Measurements from ENCODE around the gene CCDC142. TPM values are rescaled to one million over a fixed set of nuclear protein-coding genes. Genes with fewer than 3 reads are reported as not detected.

Gene CCDC142
- total and polyA plus RNA-seq, 4 experiments from 2014 or later, result 3.6 to 67.6 (median 37.1) TPM

DNA sequence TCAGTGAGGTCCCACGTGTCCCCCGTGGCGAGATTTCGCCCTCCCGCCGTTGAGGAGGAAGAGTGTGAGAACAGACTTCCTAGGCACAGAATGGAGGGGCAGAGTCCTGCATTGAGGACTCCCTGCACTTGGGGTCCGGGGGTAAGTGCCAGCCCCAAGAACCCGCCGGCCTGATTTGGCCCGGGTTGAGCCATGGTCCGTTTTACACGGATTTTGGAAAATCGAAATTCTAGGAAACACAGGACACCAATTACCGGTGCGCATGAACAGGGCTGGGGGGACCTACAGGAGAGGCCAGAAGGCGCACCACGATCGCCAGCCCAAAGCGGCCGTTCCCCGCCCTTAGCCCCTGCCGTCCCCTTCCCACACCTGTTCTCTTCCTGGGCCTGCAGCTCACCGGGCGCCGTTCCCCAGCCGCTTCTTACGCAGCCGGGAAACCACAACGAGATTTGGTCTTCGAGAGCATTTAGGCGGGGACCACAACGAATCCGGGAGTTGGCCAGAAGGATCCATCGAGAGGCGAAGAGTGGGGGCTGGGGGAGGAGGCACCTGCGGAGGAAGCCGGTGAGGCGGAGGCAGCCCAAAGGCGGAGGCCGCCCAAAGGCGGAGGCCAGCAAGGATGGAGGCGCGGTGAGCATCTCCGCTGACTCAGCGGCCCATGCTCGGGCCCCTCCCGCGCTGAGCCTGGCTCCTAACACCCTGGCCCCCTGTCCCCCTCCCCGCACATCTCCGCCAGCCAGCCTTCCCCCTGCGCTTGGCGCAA is 31.0 kb upstream of the CCDC142 start:
- ChIA-PET CTCF (ENCODE audit: partially characterized antibody) (interaction anchor here (1.3 kb wide), 1 partner anchor 12 kb away, joined by 3 read pairs; the partner anchor contains the start of gene DQX1), POLR2A (ENCODE audit: partially characterized antibody) (interaction anchor here (0.9 to 2.7 kb wide), 10 partner anchors 10 to 58 kb away, joined by 3 to 20 read pairs (median 4); partner anchors contain the start of genes AUP1, DQX1, HTRA2 and MRPL53)
- Histone ChIP-seq H3K4me1 (ENCODE audit: insufficient read depth, low read length) (peaks cover 35% of the 10 kb centered on the region), H3K27ac (ENCODE audit: low read depth, low read length) (no peak overlapping the region), H3K9me3 (ENCODE audit: control insufficient read depth in 1 of 2, low read length in 2 of 2) (no peaks in the 10 kb centered on the region), H3K36me3 (ENCODE audit: insufficient read depth, low read length) (no peaks in the 10 kb centered on the region), H3K27me3 (ENCODE audit: insufficient read depth, low read length) (peaks cover 35% of the 10 kb centered on the region), H3K4me3 (ENCODE audit: low read length in 2 of 2) (peak overlapping the region in 1 of 2 donors; percentile 46)
- peaks cover 8 to 36% (median 21%) of the 10 kb centered on the region in 4 donors for H3K4me1 Mint-ChIP-seq
- DNase-seq, result peak in 1 of 5 donors; percentile 30
- peaks cover 0 to 2% (median 0%) of the 10 kb centered on the region in 8 donors for H3K9me3 Mint-ChIP-seq
- H3K27me3 Mint-ChIP-seq, result peaks cover 24 to 42% of the 10 kb centered on the region in 2 donors
- H3K36me3 Mint-ChIP-seq, result no peaks in the 10 kb centered on the region
- H3K27ac Mint-ChIP-seq, result peak overlapping the region in 2 of 7 donors; percentile 27 to 52
- peak overlapping the region; percentile 41 to 81 (median 69) for H3K4me3 Mint-ChIP-seq
- intact Hi-C loops (cut with micrococcal nuclease), result no loop called here

DNA sequence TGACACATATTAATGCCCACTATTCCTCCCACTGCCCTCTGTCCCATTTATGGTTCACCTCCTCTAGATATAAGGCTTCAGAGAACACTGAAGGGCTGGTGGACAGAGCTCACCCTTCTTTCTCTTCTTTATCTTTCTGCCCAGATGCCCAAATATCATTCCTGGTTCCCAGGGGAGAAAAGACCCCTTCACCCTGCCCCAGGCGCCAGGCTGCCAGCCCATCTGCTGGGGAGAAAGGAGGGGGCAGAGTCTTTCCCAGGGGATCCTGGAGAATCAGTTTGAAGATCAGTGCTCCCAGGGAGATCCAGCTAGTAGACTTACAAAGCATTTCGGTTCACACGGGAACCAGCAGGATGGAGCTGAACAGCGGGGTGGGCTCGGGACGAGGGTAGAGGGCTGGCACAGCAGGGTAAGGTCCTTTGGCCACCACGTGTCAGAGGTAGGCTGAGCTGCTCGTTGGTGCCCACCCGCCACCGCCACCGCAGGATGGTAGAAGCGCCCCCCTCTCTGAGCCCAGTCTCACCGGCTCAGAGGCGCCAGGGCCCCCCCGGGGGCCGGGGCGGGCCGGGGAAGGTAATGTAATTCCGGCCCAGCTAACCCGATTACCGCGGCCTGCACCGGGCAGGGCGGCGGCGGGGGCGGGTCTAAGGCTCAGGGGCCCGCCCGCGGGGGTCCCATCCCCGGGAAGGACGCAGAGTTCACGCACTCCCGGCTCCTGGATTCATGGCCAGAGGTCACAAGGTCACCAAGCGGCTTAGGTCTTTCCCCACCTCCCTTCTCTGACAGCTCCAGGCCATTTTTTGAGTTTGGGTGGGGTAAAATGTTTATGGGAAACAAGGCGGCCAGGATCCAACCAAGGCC is 30.2 kb upstream of the CCDC142 start:
- H3K36me3 Mint-ChIP-seq, result no peaks in the 10 kb centered on the region
- intact Hi-C loops (cut with micrococcal nuclease), result no loop called here
- Histone ChIP-seq H3K4me3 (ENCODE audit: low read length in 2 of 2) (no peak overlapping the region), H3K27ac (ENCODE audit: low read depth, low read length) (no peak overlapping the region), H3K27me3 (ENCODE audit: insufficient read depth, low read length) (peaks cover 32% of the 10 kb centered on the region), H3K4me1 (ENCODE audit: insufficient read depth, low read length) (peaks cover 42% of the 10 kb centered on the region), H3K9me3 (ENCODE audit: control insufficient read depth in 1 of 2, low read length in 2 of 2) (no peaks in the 10 kb centered on the region), H3K36me3 (ENCODE audit: insufficient read depth, low read length) (no peaks in the 10 kb centered on the region)
- no peak for DNase-seq
- ChIA-PET POLR2A (ENCODE audit: partially characterized antibody) (interaction anchor here (0.9 to 1.8 kb wide), 9 partner anchors 11 to 335 kb away, joined by 3 to 11 read pairs (median 3); partner anchors contain the start of genes AUP1, DQX1, HTRA2 and MRPL53), CTCF (ENCODE audit: partially characterized antibody) (no interaction called here)
- H3K27me3 Mint-ChIP-seq, result peaks cover 18 to 36% of the 10 kb centered on the region in 2 donors
- peak overlapping the region in 5 of 8 donors; percentile 41 to 81 (median 69) for H3K4me3 Mint-ChIP-seq
- H3K9me3 Mint-ChIP-seq, result peaks cover 0 to 2% (median 0%) of the 10 kb centered on the region in 8 donors
- peak overlapping the region in 1 of 7 donors; percentile 70 for H3K27ac Mint-ChIP-seq
- peaks cover 14 to 44% (median 28%) of the 10 kb centered on the region in 4 donors for H3K4me1 Mint-ChIP-seq

- CTCF ChIA-PET (ENCODE audit: partially characterized antibody), result interaction anchor here (0.7 to 1.4 kb wide), 2 partner anchors 28 to 54 kb away, joined by 3 to 4 read pairs; partner anchors contain the start of genes CCDC142 and TTC31
- H3K4me3 ChIP-seq (ENCODE audit: low read length in 2 of 2), result no peak overlapping the region
- peaks cover 16% of the 10 kb centered on the region for H3K27me3 ChIP-seq (ENCODE audit: insufficient read depth, low read length)
- H3K27ac Mint-ChIP-seq, result peak overlapping the region in 2 of 7 donors; percentile 57 to 70
- no peak for DNase-seq
- peaks cover 8 to 35% of the 10 kb centered on the region in 2 donors for H3K27me3 Mint-ChIP-seq
- H3K36me3 ChIP-seq (ENCODE audit: insufficient read depth, low read length), result no peaks in the 10 kb centered on the region
- H3K9me3 Mint-ChIP-seq, result peaks cover 0 to 4% (median 0%) of the 10 kb centered on the region in 8 donors
- H3K4me1 ChIP-seq (ENCODE audit: insufficient read depth, low read length), result peaks cover 46% of the 10 kb centered on the region
- POLR2A ChIA-PET (ENCODE audit: partially characterized antibody), result interaction anchor here (0.8 to 5.2 kb wide), 2 partner anchors 13 to 54 kb away, joined by 3 to 37 read pairs; partner anchors contain the start of genes INO80B and WBP1
- peaks cover 11 to 16% of the 10 kb centered on the region in 2 donors for H3K36me3 Mint-ChIP-seq
- H3K27ac ChIP-seq (ENCODE audit: low read depth, low read length), result no peak overlapping the region
- intact Hi-C loops (cut with micrococcal nuclease), result no loop called here
- peak overlapping the region in 2 of 8 donors; percentile 15 to 48 for H3K4me3 Mint-ChIP-seq
- no peaks in the 10 kb centered on the region for H3K9me3 ChIP-seq (ENCODE audit: control insufficient read depth in 1 of 2, low read length in 2 of 2)
- peaks cover 17 to 53% (median 35%) of the 10 kb centered on the region in 4 donors for H3K4me1 Mint-ChIP-seq
Observed at GRCh38 chr2:74511104-74511989, 28.5 kb upstream of the CCDC142 start.

DNA sequence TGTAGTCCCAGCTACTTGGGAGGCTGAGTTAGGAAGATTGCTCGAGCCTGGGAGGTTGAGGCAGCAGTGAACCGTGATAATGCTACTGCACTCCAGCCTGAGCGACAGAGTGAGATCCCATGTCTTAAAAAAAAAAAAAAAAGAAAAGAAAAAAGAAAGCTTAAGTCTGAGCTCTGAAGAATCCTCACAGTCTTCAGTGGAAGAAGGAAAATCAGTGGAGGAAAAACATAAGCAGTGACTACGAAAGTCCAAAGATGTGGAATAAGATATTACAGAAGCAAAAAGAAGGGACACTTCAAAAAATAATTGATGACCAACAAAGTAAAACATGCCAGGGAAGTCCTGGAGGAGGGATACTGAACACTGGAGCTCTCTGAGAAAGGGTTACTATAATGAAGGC is 27.5 kb upstream of the CCDC142 start:
- Mint-ChIP-seq H3K36me3 (peaks cover 17 to 22% of the 10 kb centered on the region in 2 donors), H3K4me3 (no peak overlapping the region), H3K27ac (no peak overlapping the region), H3K9me3 (peaks cover 0 to 4% (median 0%) of the 10 kb centered on the region in 8 donors), H3K27me3 (peaks cover 7 to 32% of the 10 kb centered on the region in 2 donors), H3K4me1 (peaks cover 17 to 52% (median 32%) of the 10 kb centered on the region in 4 donors)
- intact Hi-C loops (cut with micrococcal nuclease), result no loop called here
- Histone ChIP-seq H3K4me1 (ENCODE audit: insufficient read depth, low read length) (peaks cover 45% of the 10 kb centered on the region), H3K4me3 (ENCODE audit: low read length in 2 of 2) (no peak overlapping the region), H3K27ac (ENCODE audit: low read depth, low read length) (no peak overlapping the region), H3K9me3 (ENCODE audit: control insufficient read depth in 1 of 2, low read length in 2 of 2) (no peaks in the 10 kb centered on the region), H3K36me3 (ENCODE audit: insufficient read depth, low read length) (peaks cover 7% of the 10 kb centered on the region), H3K27me3 (ENCODE audit: insufficient read depth, low read length) (peaks cover 10% of the 10 kb centered on the region)
- DNase-seq, result no peak
- CTCF ChIA-PET (ENCODE audit: partially characterized antibody), result interaction anchor here (1.0 to 1.7 kb wide), 3 partner anchors 14 to 27 kb away, joined by 3 to 4 read pairs (median 4); partner anchors contain the start of genes CCDC142 and TTC31
- POLR2A ChIA-PET (ENCODE audit: partially characterized antibody), result interaction anchor here (0.8 to 5.2 kb wide), 3 partner anchors 12 to 53 kb away, joined by 3 to 57 read pairs (median 37); partner anchors contain the start of genes AUP1, HTRA2, INO80B and WBP1

- Mint-ChIP-seq H3K9me3 (peaks cover 0 to 4% (median 0%) of the 10 kb centered on the region in 8 donors), H3K4me3 (peak overlapping the region; percentile 98 to 100 (median 100)), H3K4me1 (peaks cover 18 to 60% (median 41%) of the 10 kb centered on the region in 4 donors), H3K27ac (peak overlapping the region; percentile 97 to 100 (median 100)), H3K27me3 (peaks cover 15 to 44% of the 10 kb centered on the region in 2 donors), H3K36me3 (peaks cover 30 to 34% of the 10 kb centered on the region in 2 donors)
- H3K36me3 ChIP-seq (ENCODE audit: insufficient read depth, low read length), result peaks cover 15% of the 10 kb centered on the region
- peak overlapping the region; percentile 98 for H3K27ac ChIP-seq (ENCODE audit: low read depth, low read length)
- peak overlapping the region; percentile 83 to 97 for H3K4me3 ChIP-seq (ENCODE audit: low read length in 2 of 2)
- ChIA-PET POLR2A (ENCODE audit: partially characterized antibody) (interaction anchor here (1.5 to 7.0 kb wide), 8 partner anchors 8 to 87 kb away, joined by 6 to 60 read pairs (median 18); partner anchors contain the start of genes AUP1, C2orf81, CCDC142 and DQX1), CTCF (ENCODE audit: partially characterized antibody) (interaction anchor here (0.5 to 2.1 kb wide), 6 partner anchors 22 to 87 kb away, joined by 3 to 9 read pairs (median 3); partner anchors contain the start of genes CCDC142, HTRA2, MRPL53 and TTC31)
- intact Hi-C loops (cut with micrococcal nuclease), result loop anchor here (1.0 to 2.0 kb wide), 5 partner anchors 21 to 53 kb away; partner anchors contain the start of genes AUP1, HTRA2, INO80B and TTC31
- H3K4me1 ChIP-seq (ENCODE audit: insufficient read depth, low read length), result peaks cover 33% of the 10 kb centered on the region
- no peaks in the 10 kb centered on the region for H3K9me3 ChIP-seq (ENCODE audit: control insufficient read depth in 1 of 2, low read length in 2 of 2)
- DNase-seq, result no peak
- peaks cover 13% of the 10 kb centered on the region for H3K27me3 ChIP-seq (ENCODE audit: insufficient read depth, low read length)
Observed at GRCh38 chr2:74507926-74508520, 25.2 kb upstream of the CCDC142 start.
